IPS-18c (cell line): Measurements from ENCODE around the gene SLC35G2.
"Not testable (repeated sequence)": the region's sequence is repeated elsewhere in the genome, so short reads cannot be mapped to it uniquely, and the experiment has no call there.

Experiments
- H3K4me3 ChIP-seq: 2 replicates; pipeline ENCODE4 v1.7.0; 2013; ENCODE audit warnings: low read depth, mild to moderate bottlenecking, low read length, moderate library complexity; ENCODE audit not compliant: insufficient read depth
- H3K9me3 ChIP-seq: one replicate; pipeline ENCODE4 v1.6.1; 2013; ENCODE audit warnings: mild to moderate bottlenecking, low read length, moderate library complexity; ENCODE audit not compliant: control insufficient read depth, insufficient read depth

Gene SLC35G2

GRCh38 chr3:136818769-136819391, at the start of gene SLC35G2:
Gene SLC35G2, plus strand, starts transcription at chr3:136819126. Its CDS starts 35,335 bp downstream, at chr3:136854461.
- Histone ChIP-seq H3K4me3 (peak within 1 kb of the TSS; percentile 73), H3K9me3 (no peaks in the 10 kb centered on the region)

GRCh38 chr3:136772709-136773108, 46.2 kb upstream of the SLC35G2 start:
- Histone ChIP-seq H3K9me3 (no peaks in the 10 kb centered on the region), H3K4me3 (no peak overlapping the region)

GRCh38 chr3:136778865-136779264, 40.1 kb upstream of the SLC35G2 start:
- no peaks in the 10 kb centered on the region for H3K9me3 ChIP-seq
- no peak overlapping the region for H3K4me3 ChIP-seq

- no peak overlapping the region for H3K4me3 ChIP-seq
- H3K9me3 ChIP-seq: no peaks in the 10 kb centered on the region
Observed at GRCh38 chr3:136780741-136781140, 38.2 kb upstream of the SLC35G2 start.

DNA sequence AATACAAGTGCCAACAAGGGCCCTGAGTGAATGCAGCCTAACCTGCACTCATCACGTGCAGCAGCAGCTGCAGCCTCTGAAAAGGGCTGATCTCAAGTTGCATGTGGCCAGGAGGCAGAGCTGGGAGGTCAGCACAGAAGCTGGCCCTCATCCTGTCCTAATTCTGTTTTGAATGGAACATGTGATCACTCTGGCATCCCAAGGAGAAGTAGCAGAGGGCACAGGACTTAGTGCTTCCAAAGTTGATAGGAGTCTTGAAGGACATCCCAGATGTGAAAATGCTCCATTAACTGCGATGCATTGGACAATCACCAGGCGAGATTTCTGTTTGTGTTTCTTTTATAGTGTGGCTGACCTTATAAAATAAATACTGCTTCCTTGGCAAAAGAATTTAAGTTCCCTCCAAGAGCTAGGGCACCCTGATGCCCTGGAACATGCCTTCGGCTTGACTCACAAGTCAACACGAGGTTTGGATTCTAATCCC, 35.2 kb upstream of the SLC35G2 start:
- H3K4me3 ChIP-seq: no peak overlapping the region

DNA sequence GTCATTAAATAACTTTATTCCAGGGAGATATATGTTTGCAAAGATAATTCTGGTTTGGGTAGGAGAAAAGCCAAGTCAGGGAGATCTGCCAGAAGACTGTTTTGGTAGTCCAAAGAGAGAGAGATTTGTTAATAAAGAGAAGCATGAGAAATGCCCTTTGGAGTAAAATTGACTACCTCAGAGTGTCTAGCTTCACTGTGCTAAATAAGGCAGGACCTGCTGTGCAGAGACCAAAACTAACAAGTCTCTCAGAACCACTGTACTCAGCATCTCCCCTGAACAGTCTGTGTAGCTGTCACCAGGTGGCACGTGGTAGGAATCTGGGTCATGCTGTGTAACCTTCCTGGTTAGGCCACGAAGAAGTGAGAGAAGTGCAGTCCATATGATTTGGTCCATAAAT, 31.6 kb upstream of the SLC35G2 start:
- Histone ChIP-seq H3K4me3 (no peak overlapping the region), H3K9me3 (no peaks in the 10 kb centered on the region)

More for the DNA sequence above, 35.2 kb upstream of the SLC35G2 start:
- H3K9me3 ChIP-seq: no peaks in the 10 kb centered on the region

- H3K9me3 ChIP-seq: no peaks in the 10 kb centered on the region
- H3K4me3 ChIP-seq: no peak overlapping the region
Observed at GRCh38 chr3:136788154-136788553, 30.8 kb upstream of the SLC35G2 start.

- Histone ChIP-seq H3K4me3 (no peak overlapping the region), H3K9me3 (no peaks in the 10 kb centered on the region)
Observed at GRCh38 chr3:136789976-136790375, 28.9 kb upstream of the SLC35G2 start.

DNA sequence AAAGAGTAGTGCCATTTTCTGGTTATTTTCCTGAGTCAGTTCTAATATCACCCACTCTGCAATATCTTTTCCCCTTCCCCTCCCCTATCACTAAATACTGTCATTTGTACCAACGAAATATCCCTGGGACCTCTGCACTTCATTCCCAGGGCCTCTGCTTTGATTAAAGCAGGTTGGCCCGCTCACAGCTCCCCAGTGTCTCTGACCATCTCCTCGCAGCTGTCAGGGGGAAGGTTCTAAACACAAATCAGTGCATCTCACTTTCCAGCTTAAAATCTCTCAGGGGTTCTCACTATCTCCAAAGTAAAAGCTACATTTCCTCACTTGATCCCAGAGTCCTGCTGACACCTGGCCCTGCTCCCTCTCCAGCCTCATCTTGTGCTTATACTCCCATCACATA, 28.1 kb upstream of the SLC35G2 start:
- no peaks in the 10 kb centered on the region for H3K9me3 ChIP-seq
- H3K4me3 ChIP-seq: no peak overlapping the region

- H3K4me3 ChIP-seq: no peak overlapping the region
- peaks cover 2% of the 10 kb centered on the region for H3K9me3 ChIP-seq
Observed at GRCh38 chr3:136792556-136793330, 26.2 kb upstream of the SLC35G2 start.

DNA sequence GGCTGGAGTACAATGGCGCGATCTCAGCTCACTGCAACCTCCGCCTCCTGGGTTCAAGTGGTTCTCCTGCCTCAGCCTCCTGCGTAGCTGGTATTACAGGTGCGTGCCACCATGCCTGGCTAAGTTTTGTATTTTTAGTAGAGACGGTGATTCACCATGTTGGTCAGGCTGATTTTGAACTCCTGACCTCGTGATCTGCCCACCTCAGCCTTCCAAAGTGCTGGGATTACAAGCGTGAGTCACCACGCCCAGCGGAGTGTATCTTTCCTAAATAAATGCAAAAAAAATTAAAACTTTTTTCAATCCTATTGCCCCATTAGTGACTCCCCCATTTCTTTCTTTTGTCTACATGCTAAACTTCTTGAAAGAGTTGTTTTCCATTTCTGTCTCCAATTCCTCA, 17.8 kb upstream of the SLC35G2 start:
- H3K4me3 ChIP-seq, H3K9me3 ChIP-seq: not testable (repeated sequence)

DNA sequence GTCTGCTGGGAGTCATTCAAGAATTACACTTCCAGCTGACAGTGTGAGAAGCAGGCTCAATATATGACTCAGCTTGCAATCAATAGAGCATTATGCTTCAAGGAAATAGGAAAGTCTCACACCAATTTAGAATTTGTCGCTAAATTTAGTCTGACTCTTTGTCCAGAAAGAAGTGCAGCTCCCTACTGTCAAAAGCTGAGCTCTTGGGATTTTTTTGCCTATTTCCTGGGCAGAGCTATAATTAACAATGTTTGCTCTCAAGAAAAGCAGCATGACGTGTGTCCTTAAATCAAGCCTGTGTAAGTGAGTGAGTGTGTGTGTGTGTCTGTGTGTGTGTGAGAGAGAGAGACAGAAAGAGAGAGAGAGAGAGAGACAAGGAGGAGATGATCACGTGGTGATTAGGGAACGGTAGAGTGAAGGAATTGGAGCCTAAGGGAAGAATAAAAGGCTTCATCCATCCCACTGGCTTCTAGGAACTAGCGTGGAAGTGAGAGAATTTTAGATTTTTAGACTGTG, 16.4 kb upstream of the SLC35G2 start:
- H3K9me3 ChIP-seq: no peaks in the 10 kb centered on the region
- H3K4me3 ChIP-seq: no peak overlapping the region

DNA sequence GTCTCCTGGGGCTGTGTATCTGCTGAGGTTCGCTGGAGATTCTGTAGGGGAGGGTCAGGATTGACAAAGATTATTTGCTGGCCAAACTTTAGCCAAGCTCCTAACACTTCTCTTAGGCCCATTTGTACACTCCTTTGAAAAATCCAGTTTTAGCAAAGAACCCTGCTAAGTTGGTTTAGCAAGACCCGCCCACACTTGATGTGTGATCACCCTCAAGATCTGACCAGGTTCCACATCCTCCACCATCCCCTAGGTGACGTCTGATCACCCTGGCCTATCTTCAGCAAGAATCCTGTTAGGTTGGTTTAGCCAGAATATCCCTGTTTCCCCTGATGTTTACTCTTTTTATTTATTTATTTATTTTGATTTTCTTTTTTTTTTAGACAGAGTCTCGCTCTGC, 14.8 kb upstream of the SLC35G2 start:
- no peaks in the 10 kb centered on the region for H3K9me3 ChIP-seq
- H3K4me3 ChIP-seq: no peak overlapping the region

- H3K4me3 ChIP-seq: no peak overlapping the region
- no peaks in the 10 kb centered on the region for H3K9me3 ChIP-seq
Observed at GRCh38 chr3:136804813-136805212, 14.1 kb upstream of the SLC35G2 start.

- no peaks in the 10 kb centered on the region for H3K9me3 ChIP-seq
- H3K4me3 ChIP-seq: no peak overlapping the region
Observed at GRCh38 chr3:136805795-136806194, 13.1 kb upstream of the SLC35G2 start.

- Histone ChIP-seq H3K4me3 (no peak overlapping the region), H3K9me3 (no peaks in the 10 kb centered on the region)
Observed at GRCh38 chr3:136811701-136812100, 7.2 kb upstream of the SLC35G2 start.

DNA sequence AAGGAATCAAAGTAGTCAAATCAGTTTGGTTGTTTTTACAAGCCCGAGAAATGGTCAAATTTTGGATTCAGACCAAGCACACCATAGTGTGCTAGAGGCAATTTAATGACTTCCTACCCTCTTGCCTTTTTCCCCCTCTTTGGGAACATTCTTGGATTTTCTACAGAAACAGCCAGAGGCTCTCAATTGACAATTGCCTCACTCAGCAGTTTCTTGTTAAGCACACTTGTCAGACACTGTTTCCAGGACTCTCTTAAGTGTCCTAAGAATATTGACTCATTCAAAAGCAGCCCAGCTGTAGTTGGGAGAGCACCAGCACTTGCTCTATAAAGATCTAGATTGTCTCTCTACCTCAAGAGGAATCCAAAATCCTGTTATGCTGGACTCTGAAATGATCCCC, 1.5 kb upstream of the SLC35G2 start:
- Histone ChIP-seq H3K4me3 (no peak overlapping the region), H3K9me3 (no peaks in the 10 kb centered on the region)

DNA sequence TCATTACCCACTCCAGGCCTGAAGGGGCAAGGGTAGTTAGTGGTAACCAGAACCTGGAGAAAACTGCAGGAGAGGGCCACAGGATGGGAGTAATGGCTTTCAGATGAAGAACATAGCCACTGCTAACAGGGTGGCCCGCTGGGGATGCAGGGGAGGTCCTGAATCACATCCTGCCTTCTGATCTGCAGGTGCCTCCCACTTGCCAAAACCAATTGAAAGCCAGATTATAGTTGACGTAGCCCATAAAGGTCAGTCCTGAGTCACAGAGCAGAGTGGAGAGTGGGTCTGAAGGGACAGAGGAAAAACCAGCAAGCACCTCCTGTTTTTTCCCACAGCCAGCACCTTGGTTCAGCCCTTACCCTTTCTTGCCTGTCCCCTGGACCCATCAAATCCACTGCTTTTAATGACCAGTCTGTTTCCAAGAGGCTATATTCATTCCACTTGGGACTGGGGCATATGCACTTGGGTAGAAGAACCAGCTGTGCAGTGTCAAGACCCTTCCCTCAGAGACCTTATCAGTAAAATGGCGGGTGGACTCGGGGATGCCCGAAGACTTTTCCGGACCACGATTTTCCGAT, 646 bp upstream of the SLC35G2 start:
- Histone ChIP-seq H3K9me3 (no peaks in the 10 kb centered on the region), H3K4me3 (peak overlapping the region; percentile 73)
